Heart left ventricle (tissue), 16 donors: ENCODE measurements around the gene DTNB. TPM values are rescaled to one million over a fixed set of nuclear protein-coding genes. Genes with fewer than 3 reads are reported as not detected.

Source experiments
- ATAC-seq, 4 donors: fragments of 200-7000 bp; cut with Tn5 transposase; one replicate each; pipeline ENCODE4 v1.9.1; 2020 to 2022; ENCODE audit warnings: moderate library complexity in 4 of 4, mild to moderate bottlenecking in 3 of 4, moderate number of reproducible peaks in 1 of 4
- DNase-seq, 5 donors: peaks; one replicate each; pipeline ENCODE4 v3.0.0-alpha.2; 2020
- H3K27ac ChIP-seq, 12 donors: fragments of 200-600 bp; sonication (generic) in 4 of 12; one replicate each; pipeline versions ENCODE4 v1.5.0 to v1.8.0; 2016 to 2022; ENCODE audit warnings: mild to moderate bottlenecking in 2 of 12
- H3K27me3 ChIP-seq, 9 donors: fragments of 200-600 bp; sonication (generic) in 2 of 9; one replicate each; pipeline versions ENCODE4 v1.5.1 to v1.8.0; 2016 to 2022; ENCODE audit warnings: mild to moderate bottlenecking in 3 of 9
- H3K36me3 ChIP-seq, 9 donors: fragments of 200-600 bp; sonication (generic) in 2 of 9; one replicate each; pipeline versions ENCODE4 v1.5.0 to v1.8.0; 2018 to 2022; ENCODE audit warnings: mild to moderate bottlenecking in 2 of 9
- H3K4me1 ChIP-seq, 12 donors: fragments of 200-600 bp; sonication (generic) in 4 of 12; one replicate each; pipeline versions ENCODE4 v1.5.0 to v1.8.0; 2016 to 2022; ENCODE audit warnings: mild to moderate bottlenecking in 3 of 12
- H3K4me3 ChIP-seq, 12 donors: fragments of 200-600 bp; sonication (generic) in 4 of 12; one replicate each; pipeline versions ENCODE4 v1.5.0 to v1.8.0; 2017 to 2022; ENCODE audit warnings: mild to moderate bottlenecking in 9 of 12, moderate library complexity in 4 of 12
- H3K9me3 ChIP-seq, 12 donors: fragments of 200-600 bp; sonication (generic) in 4 of 12; one replicate each; pipeline versions ENCODE4 v1.5.0 to v1.8.0; 2016 to 2022; ENCODE audit warnings: mild to moderate bottlenecking in 1 of 12
- CTCF ChIP-seq, 12 donors: fragments of 200-600 bp; sonication (generic) in 4 of 12; IDR thresholded peaks; one replicate each; pipeline versions ENCODE4 v1.5.0 to v1.8.0; 2018 to 2022; ENCODE audit warnings: antibody characterized with exemption in 12 of 12, mild to moderate bottlenecking in 5 of 12
- POLR2A ChIP-seq, 2 donors: fragments of 450-650 bp; IDR thresholded peaks; one replicate each; pipeline ENCODE4 v1.6.1; 2017; ENCODE audit warnings: antibody characterized with exemption in 2 of 2, mild to moderate bottlenecking in 2 of 2, moderate library complexity in 2 of 2
- WGBS, 4 donors: extraction: QIAGEN DNeasy Blood & Tissue Kit in 2 of 4; methylation state at CpG; one replicate each; pipeline versions ENCODE4 v1.1.5 to v1.1.7; 2013 to 2018; 5-methylcytosine and 5-hydroxymethylcytosine counted together
- intact Hi-C, 10 donors: fragments of 100-400 bp; cut with DNase I; formaldehyde crosslinking; loops; one replicate each; pipeline versions ENCODE4 v1.11.1 to v1.14.2; 2022
- polyA plus RNA-seq, 2 donors: library from polyadenylated mRNA; stranded (reverse); fragments of 200-250 nt; gene quantifications; one replicate each; pipeline ENCODE4 v1.2.3, GENCODE V29; 2013
- total RNA-seq, 9 donors: library from RNA; depleted of rRNA in 2 of 9; stranded (reverse); fragments of >200 nt in 2 of 9; fragmentation: NEBNext Ultra II Directional in 3 of 9; extraction: Animal tissue kit (Norgen Biotek cat#: 25700) in 3 of 9; gene quantifications; one replicate each; pipeline versions ENCODE4 v1.1.0 to v1.2.4, GENCODE V29; 2016 to 2023
- donor health status: ischemic (EF 13 %, LVEDD 7.1; RV severe dilation, severe dysfunction).
- donor health status: healthy with polysubstance abuse.
- donor health status: DM: no; HTN: yes; CAD: no.
- donor health status: DM: no; HTN: no; CAD: no.
- donor health status: ischemic (EF 25% LVEDD 6.9; RV normal size, moderate dysfunction).
- donor health status: ischemic (EF 25% LVEDD 5.7; RV mildly dilated, moderate dysfunction).
- donor health status: healthy.
- donor health status: DM: yes; HTN: yes; CAD: no.
- donor health status: ischemic (EF 35%, LVEDD 5.7; RV mildly dilated, moderate dysfunction).
- donor health status: nonischemic (EF 11% LVEDD 7.7; RV severe dilation, severe dysfunction).
- donor health status: DM: yes; HTN: yes; CAD: no.
- donor health status: PGD.
- donor health status: ischemic (EF 29% LVEDD 5.4; RV normal size, mild dysfunction).
- donor health status: nonischemic (EF 23%, LVEDD 6.1; RV moderate dilation, normal function).

Gene DTNB
- total and polyA plus RNA-seq, 11 donors: 2.5 to 17.3 (median 5.6) TPM

- no peaks in the 10 kb centered on the region for H3K9me3 ChIP-seq
- peaks cover 0 to 6% (median 0%) of the 10 kb centered on the region in 9 donors for H3K36me3 ChIP-seq
- peak overlapping the region in 6 of 12 donors; percentile 24 to 77 (median 36) for H3K27ac ChIP-seq
- TF ChIP-seq CTCF (IDR thresholded peaks at IDR 0.05): no peak
- TF ChIP-seq POLR2A (IDR thresholded peaks at IDR 0.05): no peak
- 59 to 89% (median 79%) methylated on average over 2 of the region's 2 CpGs for WGBS, 4 donors
- peaks cover 0 to 25% (median 11%) of the 10 kb centered on the region in 12 donors for H3K4me1 ChIP-seq
- no peaks in the 10 kb centered on the region for H3K27me3 ChIP-seq
- no peak for DNase-seq
- ATAC-seq: peak in 2 of 4 donors; percentile 49 to 65
- H3K4me3 ChIP-seq: no peak overlapping the region
- intact Hi-C loops: loop anchor here in 1 of 10 donors (10.0 kb wide), 1 partner anchor 76 kb away; no protein-coding TSS in a partner anchor
Measured at GRCh38 chr2:25618676-25619075, 54.7 kb downstream of the DTNB start.

GRCh38 chr2:25617948-25618646, 55.3 kb downstream of the DTNB start:
- ATAC-seq (peak; percentile 64 to 86 (median 77)), DNase-seq (peak in 1 of 5 donors; percentile 14)
- Histone ChIP-seq H3K27me3 (no peaks in the 10 kb centered on the region), H3K36me3 (peaks cover 0 to under 1% (median 0%) of the 10 kb centered on the region in 9 donors), H3K9me3 (no peaks in the 10 kb centered on the region), H3K4me3 (peak overlapping the region in 1 of 12 donors; percentile 3), H3K4me1 (peaks cover 0 to 25% (median 11%) of the 10 kb centered on the region in 12 donors), H3K27ac (peak overlapping the region in 8 of 12 donors; percentile 27 to 77 (median 41))
- WGBS, 4 donors: 49 to 67% (median 54%) methylated on average over 7 of the region's 7 CpGs
- intact Hi-C loops: loop anchor here in 1 of 10 donors (10.0 kb wide), 1 partner anchor 77 kb away; no protein-coding TSS in a partner anchor
- TF ChIP-seq CTCF (IDR thresholded peaks at IDR 0.05): no peak
- no peak for TF ChIP-seq POLR2A (IDR thresholded peaks at IDR 0.05)

GRCh38 chr2:25615920-25616319, 57.5 kb downstream of the DTNB start:
- TF ChIP-seq CTCF (IDR thresholded peaks at IDR 0.05) (no peak), POLR2A (IDR thresholded peaks at IDR 0.05) (no peak)
- intact Hi-C loops: loop anchor here in 1 of 10 donors (10.0 kb wide), 1 partner anchor 79 kb away; no protein-coding TSS in a partner anchor
- no peak overlapping the region for H3K4me3 ChIP-seq
- peaks cover 0 to 25% (median 11%) of the 10 kb centered on the region in 12 donors for H3K4me1 ChIP-seq
- H3K36me3 ChIP-seq: no peaks in the 10 kb centered on the region
- no peak for ATAC-seq
- no peak overlapping the region for H3K27ac ChIP-seq
- no peaks in the 10 kb centered on the region for H3K27me3 ChIP-seq
- DNase-seq: no peak
- no peaks in the 10 kb centered on the region for H3K9me3 ChIP-seq

- no peak for TF ChIP-seq POLR2A (IDR thresholded peaks at IDR 0.05)
- TF ChIP-seq CTCF (IDR thresholded peaks at IDR 0.05): no peak
- Histone ChIP-seq H3K4me3 (no peak overlapping the region), H3K4me1 (peaks cover 0 to 25% (median 11%) of the 10 kb centered on the region in 12 donors), H3K27ac (no peak overlapping the region), H3K9me3 (no peaks in the 10 kb centered on the region), H3K27me3 (no peaks in the 10 kb centered on the region), H3K36me3 (no peaks in the 10 kb centered on the region)
- 70 to 80% (median 75%) methylated on average over 5 of the region's 5 CpGs for WGBS, 4 donors
- ATAC-seq (no peak), DNase-seq (no peak)
- intact Hi-C loops: loop anchor here in 1 of 10 donors (10.0 kb wide), 1 partner anchor 79 kb away; no protein-coding TSS in a partner anchor
Measured at GRCh38 chr2:25615386-25615785, 58.0 kb downstream of the DTNB start.
